ENCODE results near the gene DVL1. TPM values are rescaled to one million over a fixed set of nuclear protein-coding genes. Genes with fewer than 3 reads are reported as not detected.
A peak's percentile ranks its signal among the peaks of the same experiment; 100 is the strongest.

The DVL1 gene
- total and polyA plus RNA-seq, 8 donors: 30.6 to 103 (median 50.3) TPM

- FAIRE-seq: no peak
- Histone ChIP-seq H3K4me3 (no peak overlapping the region), H3K9me3 (no peaks in the 10 kb centered on the region), H3K27me3 (no peaks in the 10 kb centered on the region), H3K36me3 (no peaks in the 10 kb centered on the region), H3K27ac (no peak overlapping the region), H3K4me1 (no peaks in the 10 kb centered on the region)
- 70 to 75% methylated on average over 10 of the region's 10 CpGs for WGBS, 2 donors
- intact Hi-C loops (cut with DNase I): no loop called here
- no peak for ATAC-seq
- TF ChIP-seq CTCF (IDR thresholded peaks at IDR 0.05): no peak
- peak in 1 of 6 donors; percentile 1 for DNase-seq
Observed at GRCh38 chr1:1365875-1366698, 16.9 kb upstream of the DVL1 start.

GRCh38 chr1:1364266-1364665 lies 15.0 kb upstream of the DVL1 start:
- Histone ChIP-seq H3K4me3 (no peak overlapping the region), H3K27me3 (no peaks in the 10 kb centered on the region), H3K36me3 (no peaks in the 10 kb centered on the region), H3K27ac (no peak overlapping the region), H3K4me1 (no peaks in the 10 kb centered on the region), H3K9me3 (no peaks in the 10 kb centered on the region)
- intact Hi-C loops (cut with DNase I): no loop called here
- ATAC-seq (no peak), DNase-seq (peak in 2 of 6 donors; percentile 41 to 54), FAIRE-seq (no peak)
- WGBS, 2 donors: 52 to 68% methylated on average over 14 of the region's 14 CpGs
- no peak for TF ChIP-seq CTCF (IDR thresholded peaks at IDR 0.05)

- no peak for TF ChIP-seq CTCF (IDR thresholded peaks at IDR 0.05)
- no peak for FAIRE-seq
- H3K27me3 ChIP-seq: no peaks in the 10 kb centered on the region
- H3K27ac ChIP-seq: no peak overlapping the region
- no peak overlapping the region for H3K4me3 ChIP-seq
- intact Hi-C loops (cut with DNase I): no loop called here
- DNase-seq: peak in 2 of 6 donors; percentile 20 to 28
- ATAC-seq: no peak
- no peaks in the 10 kb centered on the region for H3K9me3 ChIP-seq
- WGBS, 2 donors: 31 to 35% methylated on average over 13 of the region's 13 CpGs
- H3K36me3 ChIP-seq: no peaks in the 10 kb centered on the region
- H3K4me1 ChIP-seq: no peaks in the 10 kb centered on the region
Observed at GRCh38 chr1:1361982-1362423, 12.8 kb upstream of the DVL1 start.

GRCh38 chr1:1361233-1361981 lies 12.2 kb upstream of the DVL1 start:
- ATAC-seq: no peak
- Histone ChIP-seq H3K27me3 (no peaks in the 10 kb centered on the region), H3K27ac (no peak overlapping the region), H3K9me3 (no peaks in the 10 kb centered on the region), H3K36me3 (no peaks in the 10 kb centered on the region), H3K4me3 (no peak overlapping the region), H3K4me1 (no peaks in the 10 kb centered on the region)
- no peak for TF ChIP-seq CTCF (IDR thresholded peaks at IDR 0.05)
- intact Hi-C loops (cut with DNase I): no loop called here
- DNase-seq: peak in 3 of 6 donors; percentile 12 to 53 (median 17)
- WGBS, 2 donors: 69 to 74% methylated on average over 33 to 35 of the region's 35 CpGs
- no peak for FAIRE-seq
